Neutrophil (primary cell): Measurements from ENCODE around the gene DOK4.
A peak's percentile ranks its signal among the peaks of the same experiment; 100 is the strongest.

Source experiments
- H3K27ac ChIP-seq: fragments of 200-600 bp; sonication (generic); 2 replicates; pipeline ENCODE4 v1.5.1; 2016; ENCODE audit warnings: mild to moderate bottlenecking, moderate library complexity
- H3K27me3 ChIP-seq: fragments of 200-600 bp; sonication (generic); 2 replicates; pipeline ENCODE4 v1.6.0; 2016; ENCODE audit warnings: mild to moderate bottlenecking
- H3K36me3 ChIP-seq: fragments of 200-600 bp; sonication (generic); 2 replicates; pipeline ENCODE4 v1.5.1; 2017
- H3K4me1 ChIP-seq, 2 experiments: fragments of 200-600 bp in 1 of 2; sonication (generic) in 1 of 2; 1 replicate in 1 of 2; 2 replicates in 1 of 2; pipeline versions ENCODE4 v1.5.1 to v1.6.1; 2013 to 2016; ENCODE audit warnings: low read depth in 1 of 2, low read length in 1 of 2, mild to moderate bottlenecking in 1 of 2, moderate library complexity in 1 of 2; ENCODE audit not compliant: control insufficient read depth in 1 of 2, insufficient read depth in 1 of 2
- H3K4me3 ChIP-seq, 2 experiments: fragments of 200-600 bp in 1 of 2; sonication (generic) in 1 of 2; 1 replicate in 1 of 2; 2 replicates in 1 of 2; pipeline ENCODE4 v1.5.1; 2013 to 2016; ENCODE audit warnings: low read depth in 1 of 2, low read length in 1 of 2, mild to moderate bottlenecking in 1 of 2, moderate library complexity in 1 of 2
- H3K9me3 ChIP-seq: fragments of 200-600 bp; sonication (generic); 2 replicates; pipeline ENCODE4 v1.5.1; 2016
- TF ChIP-seq, protein P1 (sequence below): fragments of 200-600 bp; sonication (generic); IDR thresholded peaks from 2 replicates; pipeline ENCODE4 v1.5.1; 2016; ENCODE audit warnings: antibody characterized with exemption

Gene DOK4

DNA sequence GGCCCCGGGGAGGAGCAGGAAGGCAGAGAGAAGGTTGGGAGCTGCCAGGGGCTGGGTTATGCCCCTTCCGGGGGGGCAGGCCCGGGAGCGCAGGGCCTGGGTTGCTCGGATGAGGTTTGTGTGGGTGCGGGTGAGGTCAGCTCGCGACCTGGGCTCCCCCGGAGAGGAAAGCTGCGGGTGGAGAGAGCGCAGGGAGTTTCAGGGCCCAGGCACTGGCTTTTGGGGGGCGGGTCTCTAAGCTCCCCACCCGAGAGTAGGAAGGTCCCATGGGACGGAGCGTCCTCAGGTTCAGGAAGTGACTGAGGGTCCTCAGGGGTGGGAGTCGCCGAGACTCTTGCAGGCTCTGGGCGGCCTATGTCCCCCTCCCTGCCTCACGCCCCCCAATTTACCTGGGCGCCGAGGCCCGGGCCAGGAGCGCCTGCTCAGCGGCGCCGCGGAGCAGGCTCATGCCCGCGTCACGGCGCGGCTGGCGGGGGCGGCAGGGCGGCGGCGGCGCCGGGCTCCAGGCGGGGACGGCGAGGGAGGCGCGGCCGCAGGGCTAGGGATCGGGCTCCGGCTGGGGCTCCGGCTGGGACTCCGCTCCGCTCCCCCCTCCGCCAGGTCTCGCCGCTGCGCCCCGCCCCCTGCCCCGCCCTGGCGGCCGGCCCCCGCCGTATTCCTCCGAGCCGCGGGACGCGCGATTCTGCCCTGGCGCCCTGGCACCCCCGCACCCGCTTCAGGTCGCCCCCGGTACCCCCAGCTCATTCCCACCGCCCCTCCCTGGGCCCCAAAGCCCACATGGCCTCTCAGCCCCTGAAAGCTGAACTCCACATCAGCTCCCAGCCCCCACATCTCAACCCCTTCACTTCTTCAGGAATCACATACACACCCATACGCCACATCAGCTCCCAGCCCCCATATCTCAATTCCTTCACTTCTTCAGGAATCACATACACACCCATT is at the start of gene DOK4:
Gene DOK4, minus strand, starts transcription at position 578 of the 942 bp plus-strand sequence. CDS start 6,986 bp downstream, outside the sequence.
- Histone ChIP-seq H3K9me3 (no peaks in the 10 kb centered on the region), H3K27ac (no peak within 1 kb of the TSS), H3K36me3 (no peaks in the 10 kb centered on the region), H3K4me1 (peaks cover 10% of the 10 kb centered on the region in 2 experiments), H3K4me3 (peak within 1 kb of the TSS; percentile 64 to 70), H3K27me3 (peaks cover 24% of the 10 kb centered on the region)
- TF ChIP-seq, protein P1, sequence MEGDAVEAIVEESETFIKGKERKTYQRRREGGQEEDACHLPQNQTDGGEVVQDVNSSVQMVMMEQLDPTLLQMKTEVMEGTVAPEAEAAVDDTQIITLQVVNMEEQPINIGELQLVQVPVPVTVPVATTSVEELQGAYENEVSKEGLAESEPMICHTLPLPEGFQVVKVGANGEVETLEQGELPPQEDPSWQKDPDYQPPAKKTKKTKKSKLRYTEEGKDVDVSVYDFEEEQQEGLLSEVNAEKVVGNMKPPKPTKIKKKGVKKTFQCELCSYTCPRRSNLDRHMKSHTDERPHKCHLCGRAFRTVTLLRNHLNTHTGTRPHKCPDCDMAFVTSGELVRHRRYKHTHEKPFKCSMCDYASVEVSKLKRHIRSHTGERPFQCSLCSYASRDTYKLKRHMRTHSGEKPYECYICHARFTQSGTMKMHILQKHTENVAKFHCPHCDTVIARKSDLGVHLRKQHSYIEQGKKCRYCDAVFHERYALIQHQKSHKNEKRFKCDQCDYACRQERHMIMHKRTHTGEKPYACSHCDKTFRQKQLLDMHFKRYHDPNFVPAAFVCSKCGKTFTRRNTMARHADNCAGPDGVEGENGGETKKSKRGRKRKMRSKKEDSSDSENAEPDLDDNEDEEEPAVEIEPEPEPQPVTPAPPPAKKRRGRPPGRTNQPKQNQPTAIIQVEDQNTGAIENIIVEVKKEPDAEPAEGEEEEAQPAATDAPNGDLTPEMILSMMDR = no peak

DNA sequence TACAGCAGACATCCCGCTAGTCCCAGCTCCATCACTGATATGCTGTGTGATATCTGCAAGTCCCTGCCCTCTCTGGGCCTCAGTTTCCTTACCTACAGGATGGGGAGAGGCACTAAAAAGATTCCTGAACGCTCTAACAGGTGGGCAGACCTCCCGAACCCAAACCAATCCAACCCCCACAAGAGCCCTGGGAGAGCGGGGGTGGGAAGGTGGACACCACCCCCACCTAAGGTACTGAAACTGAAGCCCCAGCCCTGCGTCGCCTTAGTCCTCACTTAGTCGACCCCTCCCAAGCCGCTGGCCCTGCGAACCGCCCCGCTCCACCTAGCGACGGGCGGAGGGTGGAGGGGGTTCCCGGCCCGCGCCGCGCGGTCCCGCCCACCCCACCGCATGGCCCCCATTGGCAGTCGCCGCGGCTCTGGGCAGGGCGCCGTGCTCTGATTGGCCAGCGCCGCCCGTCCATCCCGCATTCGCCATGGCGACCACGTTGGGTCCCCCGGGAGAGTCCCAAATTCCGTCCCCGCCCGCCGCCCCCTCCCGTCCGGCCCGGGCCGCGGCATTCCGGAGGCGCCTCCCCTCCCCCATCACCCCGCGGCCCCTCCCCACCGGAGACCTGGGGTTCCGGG is 49.5 kb upstream of the DOK4 start:
- Histone ChIP-seq H3K36me3 (no peaks in the 10 kb centered on the region), H3K27ac (no peak overlapping the region), H3K4me3 (peak overlapping the region; percentile 35 to 59), H3K27me3 (peaks cover 100% of the 10 kb centered on the region), H3K4me1 (peaks cover 11 to 16% of the 10 kb centered on the region in 2 experiments), H3K9me3 (no peaks in the 10 kb centered on the region)
- TF ChIP-seq, protein P1 = no peak

DNA sequence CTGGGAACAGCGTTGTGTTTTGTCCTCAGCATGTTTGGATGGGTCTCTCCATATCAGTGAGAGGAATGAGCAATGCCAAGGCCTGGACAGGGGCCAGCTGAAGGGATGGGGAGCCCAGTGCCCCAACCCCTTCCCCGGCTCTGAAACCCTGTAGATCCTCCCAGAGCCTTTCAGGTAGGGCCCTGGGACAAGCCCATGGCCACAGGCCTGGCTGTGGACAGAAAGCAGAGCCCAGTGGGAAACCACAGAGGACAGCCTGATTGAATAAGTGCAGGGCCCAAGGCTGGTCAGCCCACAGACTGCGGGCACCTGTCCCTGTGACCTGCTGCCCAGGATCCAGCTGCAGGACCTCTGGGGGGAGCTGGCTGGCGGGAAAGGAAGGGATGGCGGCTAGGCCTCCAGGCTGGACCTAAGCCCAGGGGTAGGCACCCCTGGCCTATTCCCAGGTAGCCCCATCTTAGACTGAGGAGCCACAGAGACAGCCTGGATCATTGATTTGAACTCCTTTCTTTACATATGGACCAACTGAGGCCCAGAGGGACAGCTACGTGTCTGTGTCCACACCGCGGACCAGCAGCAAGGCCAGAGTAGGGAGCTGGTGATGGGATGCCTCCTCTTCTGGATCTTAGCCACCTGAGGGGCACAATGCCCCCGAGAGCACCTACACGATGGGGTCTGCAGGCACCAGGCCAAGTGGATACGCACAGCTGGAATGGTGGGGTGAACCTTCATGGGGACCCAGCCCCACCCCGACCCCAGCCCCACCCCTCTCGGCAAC is 48.8 kb upstream of the DOK4 start:
- Histone ChIP-seq H3K36me3 (no peaks in the 10 kb centered on the region), H3K4me3 (no peak overlapping the region), H3K27me3 (peaks cover 100% of the 10 kb centered on the region), H3K9me3 (no peaks in the 10 kb centered on the region), H3K4me1 (peaks cover 11 to 16% of the 10 kb centered on the region in 2 experiments), H3K27ac (no peak overlapping the region)
- TF ChIP-seq, protein P1 = no peak

DNA sequence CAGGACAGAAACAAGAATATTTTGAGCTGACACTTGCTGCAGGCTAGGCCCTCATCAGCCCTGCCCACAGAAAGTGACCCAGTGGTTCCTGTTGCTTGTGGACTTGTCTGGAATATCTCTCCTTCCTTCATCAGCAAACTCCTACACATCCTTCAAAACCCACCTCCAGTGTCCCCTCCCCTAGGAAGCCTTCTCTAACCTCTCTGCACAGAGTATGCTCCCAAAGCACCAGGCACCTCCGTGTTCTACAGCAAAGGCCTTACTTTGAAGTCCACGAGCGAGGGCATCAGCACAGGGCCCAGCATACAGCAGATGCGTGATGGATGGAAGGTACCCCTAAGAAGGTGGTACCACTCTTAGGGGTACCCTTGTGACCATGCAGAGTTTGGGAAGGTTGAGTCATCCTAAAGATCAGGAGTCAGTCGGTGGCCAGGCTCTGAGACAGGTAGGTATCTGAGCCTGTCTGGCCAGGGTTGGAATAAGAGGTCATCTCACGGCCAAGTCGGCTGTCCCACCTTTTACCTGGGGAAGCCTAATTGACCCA is 48.1 kb upstream of the DOK4 start:
- TF ChIP-seq, protein P1 = no peak
- Histone ChIP-seq H3K9me3 (no peaks in the 10 kb centered on the region), H3K36me3 (no peaks in the 10 kb centered on the region), H3K4me3 (no peak overlapping the region), H3K4me1 (peaks cover 11 to 16% of the 10 kb centered on the region in 2 experiments), H3K27me3 (peaks cover 100% of the 10 kb centered on the region), H3K27ac (no peak overlapping the region)
